ENCODE data around the gene MSRB2. TPM values are rescaled to one million over a fixed set of nuclear protein-coding genes. Genes with fewer than 3 reads are reported as not detected.
"Not testable (repeated sequence)": the region's sequence is repeated elsewhere in the genome, so short reads cannot be mapped to it uniquely, and the experiment has no call there.

MSRB2 gene
- total RNA-seq, 1 donor from 2014 or later = 13.4 TPM

DNA sequence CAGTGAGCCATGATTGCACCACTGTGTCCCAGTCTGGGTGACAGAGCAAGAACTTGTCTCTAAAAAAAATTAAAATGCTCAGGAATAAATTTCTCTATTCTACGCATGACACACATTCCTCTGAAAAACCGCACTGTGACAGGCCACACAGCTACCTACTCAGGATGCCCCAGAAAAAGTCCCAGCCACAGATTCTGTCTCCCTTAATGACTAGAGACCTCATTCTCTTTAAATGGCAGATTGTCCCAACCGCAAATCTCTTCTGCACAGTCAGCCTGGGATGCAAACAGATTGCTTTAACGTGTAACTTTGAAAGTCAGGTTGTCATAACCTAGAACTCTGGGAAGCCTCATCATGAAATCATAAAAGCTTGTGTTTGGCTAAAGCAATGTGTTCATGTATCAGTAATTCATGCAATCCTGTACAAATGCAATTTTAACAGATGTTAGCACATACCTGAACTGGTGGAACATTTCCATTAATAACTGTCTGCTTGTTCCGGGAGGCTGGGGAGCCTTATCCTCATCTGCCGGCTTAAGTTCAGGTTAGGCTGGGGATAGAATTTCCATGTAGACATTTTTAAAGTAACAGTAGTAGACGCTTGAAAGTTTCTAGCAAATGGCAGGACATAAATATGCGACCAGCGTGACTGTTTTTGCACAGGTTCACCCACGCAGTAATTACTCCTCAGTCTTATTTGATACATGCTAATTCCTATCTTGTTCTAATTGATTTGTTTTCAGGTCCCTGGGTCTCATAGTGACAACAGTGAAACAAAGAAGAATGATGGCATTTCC is 26.2 kb upstream of the MSRB2 start:
- intact Hi-C loops (cut with micrococcal nuclease) = loop anchor here (2.0 to 5.0 kb wide), 3 partner anchors 517 to 1077 kb away; no protein-coding TSS in a partner anchor

DNA sequence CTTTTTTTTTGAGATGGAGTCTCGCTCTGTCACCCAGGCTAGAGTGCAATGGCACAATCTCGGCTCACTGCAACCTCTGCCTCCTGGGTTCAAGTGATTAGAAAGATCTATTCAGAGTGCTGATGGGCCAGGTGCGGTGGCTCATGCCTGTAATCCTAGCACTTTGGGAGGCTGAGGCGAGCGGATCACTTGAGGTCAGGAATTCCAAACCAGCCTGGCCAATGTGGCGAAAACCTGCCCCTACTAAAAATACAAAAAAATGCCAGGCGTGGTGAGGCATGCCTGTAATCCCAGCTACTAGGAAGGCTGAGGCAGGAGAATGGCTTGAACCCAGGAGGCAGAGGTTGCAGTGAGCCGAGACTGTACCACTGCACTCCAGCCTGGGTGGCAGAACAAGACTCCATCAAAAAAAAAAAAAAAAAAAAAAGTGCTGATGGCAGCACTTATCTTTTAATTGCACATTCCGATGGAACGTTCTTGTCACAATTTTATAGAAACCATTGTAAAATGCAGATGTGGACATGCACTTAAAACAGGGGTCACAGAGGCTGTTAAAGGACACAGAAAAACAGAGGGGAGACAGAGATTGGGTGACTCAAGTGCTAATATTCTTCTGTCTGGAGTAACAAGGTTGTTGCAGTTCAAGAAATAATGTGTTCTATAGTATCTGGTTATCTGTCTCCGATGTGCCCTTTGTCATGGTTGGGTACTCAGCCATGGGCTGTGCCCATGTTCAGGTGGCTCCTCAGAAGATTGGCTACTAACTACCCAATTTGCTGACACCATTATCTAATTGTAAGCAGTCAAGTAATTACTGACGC is 25.1 kb upstream of the MSRB2 start:
- intact Hi-C loops (cut with micrococcal nuclease) = not testable (repeated sequence)

DNA sequence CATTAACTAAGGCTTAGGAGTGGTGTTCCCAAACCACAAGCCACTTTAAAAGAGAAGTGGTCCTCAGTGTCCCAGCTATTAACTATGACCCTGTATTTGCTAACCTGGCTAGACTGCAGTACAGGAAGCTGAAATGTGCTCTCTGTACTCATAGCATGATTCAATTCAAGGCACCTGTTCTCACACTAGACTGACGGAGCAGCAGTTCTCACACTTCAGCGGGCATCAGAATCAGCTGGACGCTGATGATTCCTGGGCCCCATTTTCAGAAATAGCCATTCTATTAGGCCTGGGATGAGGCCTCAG is 24.5 kb upstream of the MSRB2 start:
- intact Hi-C loops (cut with micrococcal nuclease) = no loop called here

DNA sequence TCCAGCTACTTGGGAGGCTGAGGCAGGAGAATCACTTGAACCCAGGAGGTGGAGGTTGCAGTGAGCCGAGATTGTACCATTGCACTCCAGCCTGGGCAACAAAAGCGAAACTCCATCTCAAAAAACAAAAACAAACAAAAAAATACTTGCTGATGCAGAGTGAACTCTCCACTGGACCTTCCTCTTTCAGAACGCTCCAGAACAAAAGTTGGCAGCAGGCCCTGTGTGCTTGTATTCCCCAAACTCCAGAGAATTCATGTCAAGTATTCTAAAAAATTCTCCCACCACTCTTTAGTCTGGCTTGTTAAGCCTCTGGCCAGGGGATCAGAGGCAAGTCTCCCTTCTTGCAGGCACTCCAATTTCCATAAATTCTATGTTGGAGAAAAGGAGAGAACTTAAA is 22.8 kb upstream of the MSRB2 start:
- intact Hi-C loops (cut with micrococcal nuclease) = not testable (repeated sequence)

DNA sequence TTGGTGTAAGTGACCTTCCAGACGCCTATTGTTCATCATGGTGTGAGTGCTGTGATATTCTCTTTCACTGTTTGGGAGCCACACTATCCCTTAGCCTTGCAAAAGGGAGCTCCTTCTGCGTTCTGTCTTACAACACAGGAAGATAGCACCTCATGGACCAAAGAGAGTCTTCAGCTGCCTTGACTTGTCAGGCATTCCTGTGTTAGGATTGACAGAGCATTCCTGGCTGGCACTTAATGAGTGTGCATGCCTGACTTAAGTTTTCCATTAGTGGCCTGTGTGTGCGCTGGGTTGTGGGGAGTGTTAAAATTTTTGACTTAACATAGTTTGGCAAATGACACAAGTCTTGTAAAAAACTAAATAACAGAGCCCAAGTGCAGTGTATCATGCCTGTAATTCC is 21.9 kb upstream of the MSRB2 start:
- intact Hi-C loops (cut with micrococcal nuclease) = no loop called here

DNA sequence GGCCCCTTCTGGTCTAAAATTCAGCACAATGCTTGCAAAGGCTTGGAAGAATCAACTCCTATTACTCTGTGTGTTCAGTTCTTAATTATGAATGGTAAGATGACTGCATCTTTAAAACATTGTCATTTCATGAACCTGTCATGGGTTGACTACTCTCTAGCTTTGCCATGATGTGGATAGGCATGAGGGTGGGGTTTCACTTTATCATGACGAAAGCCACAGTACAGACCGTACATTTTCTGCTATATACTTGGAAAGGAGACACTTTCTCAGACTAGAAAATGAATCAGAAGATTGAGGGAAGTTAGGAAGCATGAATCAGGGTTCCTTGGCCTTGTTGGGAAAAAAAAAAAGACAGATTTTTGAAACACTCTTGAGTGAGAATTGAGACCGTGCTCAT is 19.7 kb upstream of the MSRB2 start:
- intact Hi-C loops (cut with micrococcal nuclease) = no loop called here

DNA sequence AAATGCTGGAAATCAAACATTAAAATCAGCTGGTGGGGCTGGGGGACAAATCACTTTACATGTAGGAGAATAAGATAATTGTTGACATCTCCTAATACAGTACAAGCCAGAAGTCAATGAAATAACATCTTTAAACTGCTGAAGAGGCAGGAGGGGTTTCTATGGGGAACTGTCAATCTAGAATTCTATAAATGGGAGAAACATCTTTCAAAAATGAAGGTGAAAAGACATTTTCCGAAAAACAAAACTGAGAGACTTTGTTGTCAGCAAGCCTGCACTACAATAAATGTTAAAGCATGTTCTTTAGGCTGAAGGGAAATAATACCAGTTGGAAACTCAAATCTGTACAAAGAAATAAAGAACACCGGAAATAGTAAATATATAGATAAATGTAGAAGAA is 17.3 kb upstream of the MSRB2 start:
- intact Hi-C loops (cut with micrococcal nuclease) = no loop called here

DNA sequence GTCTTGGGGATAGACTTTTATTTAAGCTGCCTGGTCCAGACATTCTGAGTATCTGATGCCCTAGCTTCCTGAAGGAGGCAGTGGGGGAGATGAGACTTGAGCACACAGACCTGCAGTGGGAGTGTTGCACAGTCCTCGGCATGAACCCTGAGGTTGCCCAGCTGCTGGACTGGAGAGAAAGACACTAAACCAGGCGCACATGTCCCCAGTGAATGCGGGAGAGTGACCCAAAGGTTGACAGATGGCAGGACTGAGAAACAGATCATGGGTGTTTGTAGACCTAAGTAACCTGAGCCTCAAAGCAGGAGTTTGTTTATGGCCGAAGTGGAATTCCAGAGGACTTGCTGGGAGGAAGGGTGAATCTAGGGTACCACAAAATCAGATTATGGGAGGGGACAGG is 15.7 kb upstream of the MSRB2 start:
- intact Hi-C loops (cut with micrococcal nuclease) = no loop called here

DNA sequence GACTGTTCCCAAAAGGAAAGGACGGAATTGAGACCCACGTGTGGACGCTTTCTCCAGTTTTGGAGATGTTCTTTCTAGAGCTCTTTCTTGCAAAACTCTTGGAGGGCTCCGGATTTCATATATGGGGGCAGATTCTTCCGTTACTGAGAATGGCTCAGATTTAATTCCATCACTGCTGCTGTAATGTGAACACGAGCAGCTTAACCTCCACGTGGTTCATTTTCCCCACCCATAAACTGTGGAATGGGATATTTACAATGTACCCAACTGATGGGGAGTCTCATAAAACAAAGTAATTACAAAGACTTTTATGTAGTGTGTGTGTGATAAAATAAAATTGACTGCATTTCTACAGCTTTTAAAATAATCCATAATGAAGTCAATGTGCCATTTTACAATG is 15.1 kb upstream of the MSRB2 start:
- intact Hi-C loops (cut with micrococcal nuclease) = no loop called here

DNA sequence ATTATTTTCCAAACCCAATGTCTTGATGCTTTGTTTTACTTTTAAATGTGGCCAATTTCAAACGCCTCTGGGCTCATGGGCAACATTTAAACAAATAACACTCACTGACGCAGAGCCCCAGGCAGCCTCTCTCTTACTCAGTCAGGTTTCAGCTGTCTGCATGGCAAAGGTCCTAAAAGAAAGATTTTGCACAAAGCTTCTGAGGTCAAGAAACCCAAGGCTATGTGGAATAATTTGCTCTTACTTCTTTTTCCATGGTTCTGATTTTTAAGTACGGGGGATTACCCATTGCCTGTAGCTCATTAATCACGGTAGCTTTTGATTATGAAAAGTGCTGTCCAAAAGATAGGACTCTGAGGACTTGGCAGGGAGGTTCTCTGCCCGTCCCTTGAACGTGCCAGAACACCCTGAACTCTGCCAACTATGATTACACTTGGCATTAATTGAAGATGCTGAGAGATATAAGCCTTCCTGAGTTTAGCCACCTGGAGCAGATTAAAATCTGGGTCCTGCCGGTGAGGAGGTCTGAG is 14.1 kb upstream of the MSRB2 start:
- intact Hi-C loops (cut with micrococcal nuclease) = no loop called here

DNA sequence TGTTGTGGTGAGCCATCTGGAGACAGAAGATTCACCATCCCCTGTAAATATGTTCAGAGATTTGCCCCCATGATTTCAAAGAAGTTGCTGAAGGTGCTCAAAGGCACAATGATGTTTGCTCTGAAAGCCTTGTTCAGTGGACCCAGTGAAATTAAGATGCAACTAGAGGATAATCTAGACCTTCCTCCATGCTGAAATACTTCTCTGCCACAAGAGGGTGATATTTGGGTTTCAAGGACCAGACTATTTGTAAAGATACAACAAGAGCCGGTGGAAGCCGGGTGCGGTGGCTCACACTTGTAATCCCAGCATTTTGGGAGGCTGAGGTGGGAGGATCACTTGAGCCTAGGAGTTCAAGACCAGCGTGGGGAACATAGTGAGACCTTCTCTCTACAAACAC is 13.5 kb upstream of the MSRB2 start:
- intact Hi-C loops (cut with micrococcal nuclease) = no loop called here

DNA sequence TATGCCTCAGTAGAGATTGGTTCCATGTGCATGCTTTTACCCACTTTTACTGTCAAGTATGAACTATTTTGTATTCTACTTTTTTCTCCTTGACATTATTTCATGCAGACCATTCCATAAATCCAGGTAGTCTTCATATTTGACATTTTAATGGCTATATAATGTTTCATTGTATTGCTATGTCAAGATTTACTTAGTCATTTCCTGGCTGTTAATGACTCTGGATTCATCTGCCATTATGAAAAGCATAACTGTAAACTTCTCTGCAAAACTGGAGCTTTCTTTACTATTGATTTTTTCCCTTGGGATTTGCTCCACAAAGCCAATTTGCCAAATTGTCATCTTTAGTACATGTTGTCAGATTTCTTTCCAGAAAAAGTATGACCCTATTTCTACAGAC is 6.8 kb upstream of the MSRB2 start:
- intact Hi-C loops (cut with micrococcal nuclease) = no loop called here

DNA sequence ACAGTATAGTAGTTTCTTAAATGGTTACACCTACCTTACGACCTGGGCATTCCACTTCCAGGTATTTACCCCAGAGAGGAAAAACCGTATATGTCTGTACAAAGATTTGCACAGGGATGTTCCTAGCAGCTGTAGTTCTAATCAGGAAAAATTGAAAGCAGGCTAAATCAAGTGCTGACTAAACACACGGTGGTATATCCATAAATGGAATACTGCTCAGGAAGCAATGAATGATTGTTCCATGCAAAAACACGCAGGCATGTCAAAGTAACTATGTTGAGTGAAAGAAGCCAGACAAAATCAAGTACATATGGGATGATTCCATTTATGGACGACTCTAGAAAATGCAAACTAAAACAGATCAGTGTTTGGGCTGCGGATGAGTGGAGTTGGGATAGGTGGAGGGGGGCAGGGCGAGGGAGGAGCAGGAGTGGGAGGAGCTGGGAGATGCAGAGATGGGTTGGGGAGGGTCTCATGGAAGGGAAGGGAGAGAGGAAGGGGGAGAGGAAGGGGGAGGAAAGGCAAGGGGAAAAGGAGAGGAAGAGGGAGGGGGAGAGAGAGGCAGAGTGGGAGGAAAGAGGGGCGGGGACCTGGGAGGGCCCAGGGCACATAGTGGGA is 484 bp upstream of the MSRB2 start:
- intact Hi-C loops (cut with micrococcal nuclease) = loop anchor here (1.0 to 10.0 kb wide), 9 partner anchors 344 to 1922 kb away; partner anchors contain the start of genes DNAJC1, ENKUR, MLLT10 and OTUD1

DNA sequence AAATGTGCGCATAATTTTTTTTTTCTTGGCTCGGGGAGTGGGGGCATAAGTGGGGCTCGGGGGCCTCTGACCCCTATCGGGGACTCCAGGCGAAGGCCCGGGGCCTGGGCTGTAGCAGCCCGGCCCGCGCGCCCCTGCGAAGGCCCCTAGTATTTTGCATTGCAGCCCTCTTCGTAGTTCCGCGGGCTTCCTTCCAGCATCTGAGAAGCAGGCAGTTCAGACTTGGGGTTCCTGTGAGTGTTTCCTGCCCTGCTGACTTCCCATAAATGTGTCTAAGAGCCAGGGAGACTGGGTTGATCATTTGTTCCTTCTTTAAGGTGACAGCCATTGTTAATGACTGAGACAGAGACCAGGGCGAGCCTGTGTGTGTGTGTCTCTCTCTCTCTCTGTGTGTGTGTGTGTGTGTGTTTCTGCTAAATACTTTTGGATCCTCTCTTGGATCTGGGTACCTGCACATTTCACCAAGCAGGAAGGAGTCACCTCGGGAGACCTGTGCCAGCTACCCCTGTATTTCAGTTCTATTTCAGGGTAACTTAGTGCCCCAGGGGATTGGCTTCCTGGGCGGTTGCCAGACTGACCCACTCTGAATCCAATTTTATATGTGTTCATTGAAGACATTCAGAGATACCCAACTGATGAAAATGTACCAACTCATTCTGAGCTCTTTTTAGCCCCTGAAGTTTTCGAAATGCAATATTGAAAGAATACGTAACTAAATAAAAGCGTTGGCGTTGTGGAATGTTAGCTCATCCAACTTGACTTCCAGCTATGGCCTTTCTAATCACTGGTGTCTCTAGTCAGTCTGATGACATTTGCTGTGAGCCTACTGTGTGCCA is 805 bp downstream of the MSRB2 start:
- intact Hi-C loops (cut with micrococcal nuclease) = loop anchor here (1.0 to 10.0 kb wide), 9 partner anchors 343 to 1921 kb away; partner anchors contain the start of genes DNAJC1, ENKUR, MLLT10 and OTUD1

DNA sequence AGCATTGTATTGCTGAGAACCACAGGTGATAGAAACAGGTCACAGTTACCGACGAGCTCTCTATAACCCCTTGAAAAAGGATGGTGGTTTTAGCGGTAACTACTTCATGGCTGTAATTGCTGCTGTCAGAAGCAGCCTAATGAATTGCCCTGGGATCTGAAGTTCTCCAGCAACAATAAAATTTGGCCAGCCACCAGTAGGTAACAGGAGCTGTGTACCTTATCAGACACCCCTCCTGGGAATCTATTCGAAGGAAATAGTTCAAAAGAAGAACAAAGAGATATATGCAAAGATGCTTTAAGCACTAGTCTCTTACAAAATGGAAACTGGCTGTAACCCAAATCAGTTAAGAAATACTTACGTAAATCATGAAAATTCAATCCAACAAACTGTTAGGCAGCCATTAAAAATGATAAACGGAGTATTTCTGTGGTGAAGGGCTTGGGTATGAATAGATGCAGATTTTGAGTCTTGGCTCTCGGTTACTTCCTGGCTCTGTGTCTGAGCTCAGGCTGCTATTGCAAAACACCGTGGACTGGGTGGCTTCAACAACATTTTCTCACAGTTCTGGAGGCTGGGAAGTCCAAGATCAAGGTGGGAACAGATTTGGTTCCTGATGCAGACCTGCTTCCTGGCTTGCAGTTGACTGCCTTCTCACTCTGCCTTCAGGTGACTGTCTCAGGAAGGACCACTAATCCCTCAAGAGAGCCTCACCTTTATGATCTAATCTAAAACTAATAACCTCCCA is 1.6 kb downstream of the MSRB2 start:
- intact Hi-C loops (cut with micrococcal nuclease) = loop anchor here (5.0 to 10.0 kb wide), 5 partner anchors 382 to 1920 kb away; partner anchors contain the start of genes DNAJC1, ENKUR, PIP4K2A and SPAG6

DNA sequence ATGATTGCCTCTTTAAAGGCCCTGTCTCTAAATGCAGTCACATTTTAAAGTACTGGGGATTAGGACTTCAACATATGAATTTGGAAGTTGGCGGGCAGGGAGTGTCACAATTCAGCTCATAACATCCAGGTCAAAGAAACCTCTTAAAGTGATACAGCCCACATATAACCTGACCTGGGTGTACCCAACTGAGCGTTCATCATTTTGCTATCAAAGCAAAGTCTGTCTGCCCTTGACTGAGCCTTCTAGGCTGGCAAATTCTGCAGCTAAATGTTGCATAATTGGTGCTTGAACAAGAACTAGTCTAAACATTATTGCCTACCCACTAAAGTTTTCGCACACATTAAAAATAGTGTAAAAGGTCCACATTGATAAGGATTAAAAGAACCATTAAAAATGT is 3.7 kb downstream of the MSRB2 start:
- intact Hi-C loops (cut with micrococcal nuclease) = loop anchor here (5.0 to 10.0 kb wide), 5 partner anchors 384 to 1918 kb away; partner anchors contain the start of genes DNAJC1, ENKUR, PIP4K2A and SPAG6

DNA sequence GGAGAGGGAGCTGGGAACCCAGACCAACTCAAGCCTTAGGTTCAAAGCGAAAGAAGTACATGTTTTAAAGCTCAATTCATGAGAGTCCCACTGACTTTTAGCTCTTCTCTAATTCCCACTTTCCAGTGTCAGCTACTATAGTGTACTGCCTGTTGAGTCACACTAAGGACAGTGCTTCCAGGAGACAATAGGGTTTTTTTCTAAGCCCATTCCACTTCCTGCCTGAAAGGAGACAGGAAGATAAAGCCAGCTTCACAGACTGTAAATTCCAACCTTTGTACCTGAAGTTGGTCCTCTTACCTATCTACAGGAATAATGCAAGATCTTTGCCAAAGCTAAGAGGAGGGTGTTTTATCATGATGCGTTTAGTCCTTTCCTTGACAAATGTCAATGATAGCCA is 4.4 kb downstream of the MSRB2 start:
- intact Hi-C loops (cut with micrococcal nuclease) = loop anchor here (5.0 to 10.0 kb wide), 5 partner anchors 385 to 1917 kb away; partner anchors contain the start of genes DNAJC1, ENKUR, PIP4K2A and SPAG6

DNA sequence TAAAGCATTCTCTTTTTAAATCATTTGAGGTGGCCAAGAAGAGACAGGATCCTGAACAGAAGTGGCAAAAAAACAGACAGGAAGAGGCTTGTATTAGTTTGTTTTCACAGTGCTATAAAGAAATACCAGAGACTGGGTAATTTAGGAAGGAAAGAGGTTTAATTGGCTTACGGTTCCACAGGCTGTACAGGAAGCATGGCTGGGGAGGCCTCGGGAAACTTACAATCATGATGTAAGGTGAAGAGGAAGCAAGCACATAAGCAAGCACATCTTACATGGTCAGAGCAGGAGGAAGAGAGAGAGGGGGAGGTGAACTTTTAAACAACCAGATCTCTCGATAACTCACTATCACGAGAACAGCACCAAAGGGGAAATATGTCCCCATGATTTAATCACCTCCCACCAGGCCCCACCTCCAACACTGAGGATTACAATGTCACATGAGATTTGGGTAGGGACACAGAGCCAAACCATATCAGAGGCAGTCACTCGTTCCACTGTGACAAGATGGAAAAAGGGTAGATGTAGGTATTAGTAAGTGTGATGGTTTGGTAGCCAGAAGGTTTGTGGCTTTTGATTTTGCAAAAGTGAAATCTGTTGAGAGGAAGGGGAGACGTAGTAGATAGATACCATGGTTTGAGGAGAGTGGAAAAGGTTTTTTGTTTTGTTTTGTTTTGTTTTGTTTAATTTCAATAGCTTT is 5.1 kb downstream of the MSRB2 start:
- intact Hi-C loops (cut with micrococcal nuclease) = no loop called here
